Endothelial cell of umbilical vein (primary cell): Measurements from ENCODE around the gene GDI1. TPM values are rescaled to one million over a fixed set of nuclear protein-coding genes. Genes with fewer than 3 reads are reported as not detected.

Source experiments
- BruUV-seq: library from RNA; stranded (reverse); fragments of 400-500 nt; replicated peaks from 2 replicates; lab custom pipeline; 2021; lab: Mats Ljungman, UMichigan
- CTCF ChIA-PET: fragments of 300-600, 350-600 bp; sonication (Branson Sonifier 250); formaldehyde crosslinking; loops from one replicate; lab custom pipeline; 2021; ENCODE audit warnings: antibody characterized with exemption, inconsistent platforms; lab: Charles Lee
- POLR2A ChIA-PET: fragments of 300-600, 350-600 bp; sonication (Branson Sonifier 250); formaldehyde crosslinking; loops from one replicate; lab custom pipeline; 2021; ENCODE audit warnings: antibody characterized with exemption, inconsistent platforms; lab: Charles Lee
- DNase-seq: peaks from one replicate; pipeline ENCODE4 v3.0.0-alpha.2; 2011; ENCODE audit warnings: low read depth, low spot score
- FAIRE-seq: peaks from 2 replicates; lab custom pipeline; 2011; peaks lifted over from hg19 to GRCh38; lab: Jason Lieb, UNC
- H2AFZ ChIP-seq: 2 replicates; pipeline ENCODE4 v1.6.0; 2012; ENCODE audit warnings: low read depth, low read length, control low read depth, inconsistent platforms
- H3K27ac ChIP-seq: 2 replicates; pipeline ENCODE4 v1.5.1; 2011; ENCODE audit warnings: low read depth, mild to moderate bottlenecking, control low read depth, low read length, moderate library complexity; ENCODE audit not compliant: insufficient read depth
- H3K27me3 ChIP-seq, 2 experiments: 2 replicates each; pipeline versions ENCODE4 v1.6.0 to v1.6.1; 2011; ENCODE audit warnings: low read length in 2 of 2, mixed read lengths in 1 of 2; ENCODE audit not compliant: control insufficient read depth in 2 of 2, insufficient read depth in 2 of 2
- H3K36me3 ChIP-seq, 2 experiments: 2 replicates in 1 of 2; 3 replicates in 1 of 2; pipeline ENCODE4 v1.5.1; 2011; ENCODE audit warnings: low read length in 2 of 2, mild to moderate bottlenecking in 1 of 2, moderate library complexity in 1 of 2; ENCODE audit not compliant: control insufficient read depth in 2 of 2, insufficient read depth in 2 of 2; ENCODE audit errors: extremely low read depth in 1 of 2
- H3K4me1 ChIP-seq: 3 replicates; pipeline ENCODE4 v1.5.1; 2011; ENCODE audit warnings: mild to moderate bottlenecking, low read length; ENCODE audit not compliant: control insufficient read depth, insufficient read depth; ENCODE audit errors: extremely low read depth
- H3K4me2 ChIP-seq: 2 replicates; pipeline ENCODE4 v1.6.1; 2011; ENCODE audit warnings: low read length, control low read depth, mixed read lengths; ENCODE audit not compliant: insufficient read depth
- H3K4me3 ChIP-seq, 3 experiments: fragments of 200-600 bp in 1 of 3; sonication (generic), shearing (Covaris generic) in 1 of 3; replicated peaks in 1 of 3; 2 replicates each; pipeline ENCODE4 v1.5.1; 2011 to 2016; ENCODE audit warnings: control low read depth in 3 of 3, low read length in 3 of 3, mild to moderate bottlenecking in 2 of 3, inconsistent platforms in 1 of 3, low read depth in 1 of 3, moderate library complexity in 1 of 3; ENCODE audit not compliant: insufficient read depth in 1 of 3
- H3K79me2 ChIP-seq: 2 replicates; pipeline ENCODE4 v1.6.0; 2012; ENCODE audit warnings: low read length, inconsistent platforms; ENCODE audit not compliant: control insufficient read depth, insufficient read depth
- H3K9ac ChIP-seq: replicated peaks from 2 replicates; pipeline ENCODE3; 2011; ENCODE audit warnings: low read length, control low read depth; ENCODE audit not compliant: insufficient read depth; ENCODE audit errors: extremely low read depth
- H3K9me1 ChIP-seq: replicated peaks from 3 replicates; pipeline ENCODE4 v1.6.0; 2011; ENCODE audit warnings: mild to moderate bottlenecking, low read length; ENCODE audit not compliant: control insufficient read depth, insufficient read depth; ENCODE audit errors: extremely low read depth
- H3K9me3 ChIP-seq: replicated peaks from 2 replicates; pipeline ENCODE4 v1.5.1; 2012; ENCODE audit warnings: low read length, inconsistent platforms; ENCODE audit not compliant: control insufficient read depth, insufficient read depth
- H4K20me1 ChIP-seq: replicated peaks from 2 replicates; pipeline ENCODE3; 2011; ENCODE audit warnings: mild to moderate bottlenecking, low read length; ENCODE audit not compliant: control insufficient read depth, insufficient read depth; ENCODE audit errors: extremely low read depth
- EZH2 ChIP-seq: IDR thresholded peaks from 2 replicates; pipeline ENCODE4 v1.6.1; 2012; ENCODE audit warnings: borderline replicate concordance, low read depth, mild to moderate bottlenecking, moderate library complexity, low read length, inconsistent platforms; ENCODE audit not compliant: severe bottlenecking
- FOS ChIP-seq: IDR thresholded peaks from 2 replicates; pipeline ENCODE4 v1.6.1; 2011; ENCODE audit warnings: mild to moderate bottlenecking, low read length, moderate library complexity, borderline replicate concordance; ENCODE audit not compliant: insufficient read depth
- GATA2 ChIP-seq: IDR thresholded peaks from 2 replicates; pipeline ENCODE4 v1.7.0; 2011; ENCODE audit warnings: low read depth, mild to moderate bottlenecking, moderate library complexity, mixed read lengths, low read length; ENCODE audit not compliant: insufficient read length, insufficient read depth
- JUN ChIP-seq: IDR thresholded peaks from 2 replicates; pipeline ENCODE4 v1.6.1; 2011; ENCODE audit warnings: borderline replicate concordance, low read depth; ENCODE audit not compliant: insufficient read length, insufficient read depth
- MYC ChIP-seq: IDR thresholded peaks from one replicate; pipeline ENCODE4 v1.6.1; 2011; ENCODE audit warnings: mild to moderate bottlenecking, low read depth, low read length
- POLR2A ChIP-seq: IDR thresholded peaks from 2 replicates; pipeline ENCODE4 v1.6.1; 2012; ENCODE audit warnings: low read depth, mild to moderate bottlenecking, control low read depth, low read length
- POLR2AphosphoS5 ChIP-seq: IDR thresholded peaks from 2 replicates; pipeline ENCODE4 v1.6.1; 2012; ENCODE audit warnings: low read depth, mild to moderate bottlenecking, control low read depth, low read length, moderate library complexity; ENCODE audit not compliant: insufficient read depth
- dilution Hi-C: fragments of 300-500 bp; cut with MboI; formaldehyde crosslinking; loops from one replicate; pipeline ENCODE4 v1.15.0; 2019; ENCODE audit warnings: low sequenced_read_pairs; ENCODE audit not compliant: extremely low pct_ligation_motif_present
- intact Hi-C: fragments of 100-400 bp; cut with micrococcal nuclease; formaldehyde crosslinking; loops from one replicate; pipeline ENCODE4 v1.10.0; 2022
- polyA plus RNA-seq, 4 experiments: library from polyadenylated mRNA; depleted of rRNA in 3 of 4; stranded (reverse) in 3 of 4; unstranded in 1 of 4; fragments of >200 nt; gene quantifications; 2 replicates each; pipeline versions ENCODE4 v1.2.1 to v1.2.3, GENCODE V29; 2011 to 2012; ENCODE audit warnings: missing spikeins in 1 of 4
- total RNA-seq: library from RNA; stranded (reverse); gene quantifications from 2 replicates; pipeline ENCODE4 v1.2.3, GENCODE V29; 2021
- TF ChIP-seq, protein P1 (sequence below): IDR thresholded peaks from 2 replicates; pipeline ENCODE4 v1.6.1; 2011; ENCODE audit not compliant: insufficient read depth, insufficient read length
- TF ChIP-seq, protein P2 (sequence below), 2 donors: IDR thresholded peaks; 1 replicate in 1 of 2; 2 replicates in 1 of 2; pipeline ENCODE4 v1.5.1; 2011; ENCODE audit warnings: low read length in 2 of 2, mild to moderate bottlenecking in 2 of 2, moderate library complexity in 2 of 2, control low read depth in 1 of 2, inconsistent platforms in 1 of 2, low read depth in 1 of 2; ENCODE audit not compliant: insufficient read depth in 1 of 2; ENCODE audit errors: extremely low read depth in 1 of 2

GDI1 gene
- total and polyA plus RNA-seq, 2 donors (not counting 3 experiments of a cell fraction or from before 2014, with no cell fraction given): 128 to 247 TPM

DNA sequence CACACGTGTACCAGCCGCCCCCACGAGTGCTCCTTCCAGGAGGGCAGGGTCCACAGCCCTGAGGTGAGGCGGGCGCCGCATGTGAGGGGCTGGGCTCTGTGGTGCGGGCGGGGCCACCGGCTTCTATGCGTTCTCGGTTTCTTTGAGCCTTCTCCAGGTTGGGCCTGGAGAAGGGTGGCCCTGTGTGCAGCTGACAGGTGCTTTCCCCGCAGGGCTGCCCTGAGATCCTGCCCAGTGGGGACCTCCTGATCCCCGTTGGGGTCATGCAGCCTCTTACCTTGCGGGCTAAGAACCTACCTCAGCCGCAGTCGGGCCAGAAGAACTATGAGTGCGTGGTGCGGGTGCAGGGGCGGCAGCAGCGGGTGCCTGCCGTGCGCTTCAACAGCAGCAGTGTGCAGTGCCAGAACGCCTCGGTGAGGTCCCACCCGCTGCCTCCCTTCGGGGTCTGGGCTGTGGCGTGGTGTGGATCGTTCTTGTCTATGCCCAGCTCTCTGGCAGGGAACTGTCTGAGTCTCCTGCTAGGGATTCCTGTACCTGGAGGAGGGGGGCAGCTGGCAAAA is 27.9 kb downstream of the GDI1 start:
- H3K4me1 ChIP-seq: no peaks in the 10 kb centered on the region
- H3K9me1 ChIP-seq: no peaks in the 10 kb centered on the region
- CTCF ChIA-PET: interaction anchor here (1.2 kb wide), 1 partner anchor 12 kb away, joined by 3 read pairs; no protein-coding TSS in a partner anchor
- intact Hi-C loops: no loop called here
- FAIRE-seq (no peak), DNase-seq (no peak)
- dilution Hi-C loops: no loop called here
- no peak overlapping the region for H3K27ac ChIP-seq
- POLR2A ChIA-PET: no interaction called here
- H3K79me2 ChIP-seq: peaks cover 10% of the 10 kb centered on the region
- H3K9me3 ChIP-seq: no peaks in the 10 kb centered on the region
- no peak overlapping the region for H3K4me2 ChIP-seq
- H3K4me3 ChIP-seq: no peak overlapping the region
- TF ChIP-seq JUN (no peak), POLR2A (no peak), EZH2 (no peak), POLR2AphosphoS5 (no peak), MYC (no peak), GATA2 (no peak), FOS (no peak)
- TF ChIP-seq, protein P1, sequence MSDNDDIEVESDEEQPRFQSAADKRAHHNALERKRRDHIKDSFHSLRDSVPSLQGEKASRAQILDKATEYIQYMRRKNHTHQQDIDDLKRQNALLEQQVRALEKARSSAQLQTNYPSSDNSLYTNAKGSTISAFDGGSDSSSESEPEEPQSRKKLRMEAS: no peak
- TF ChIP-seq, protein P2, sequence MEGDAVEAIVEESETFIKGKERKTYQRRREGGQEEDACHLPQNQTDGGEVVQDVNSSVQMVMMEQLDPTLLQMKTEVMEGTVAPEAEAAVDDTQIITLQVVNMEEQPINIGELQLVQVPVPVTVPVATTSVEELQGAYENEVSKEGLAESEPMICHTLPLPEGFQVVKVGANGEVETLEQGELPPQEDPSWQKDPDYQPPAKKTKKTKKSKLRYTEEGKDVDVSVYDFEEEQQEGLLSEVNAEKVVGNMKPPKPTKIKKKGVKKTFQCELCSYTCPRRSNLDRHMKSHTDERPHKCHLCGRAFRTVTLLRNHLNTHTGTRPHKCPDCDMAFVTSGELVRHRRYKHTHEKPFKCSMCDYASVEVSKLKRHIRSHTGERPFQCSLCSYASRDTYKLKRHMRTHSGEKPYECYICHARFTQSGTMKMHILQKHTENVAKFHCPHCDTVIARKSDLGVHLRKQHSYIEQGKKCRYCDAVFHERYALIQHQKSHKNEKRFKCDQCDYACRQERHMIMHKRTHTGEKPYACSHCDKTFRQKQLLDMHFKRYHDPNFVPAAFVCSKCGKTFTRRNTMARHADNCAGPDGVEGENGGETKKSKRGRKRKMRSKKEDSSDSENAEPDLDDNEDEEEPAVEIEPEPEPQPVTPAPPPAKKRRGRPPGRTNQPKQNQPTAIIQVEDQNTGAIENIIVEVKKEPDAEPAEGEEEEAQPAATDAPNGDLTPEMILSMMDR (IDR thresholded peaks at IDR 0.05; ENCODE audit: extremely low read depth in 1 of 2, insufficient read depth in 1 of 2, low read depth in 1 of 2, low read length in 2 of 2): no peak
- H4K20me1 ChIP-seq: no peaks in the 10 kb centered on the region
- no peak overlapping the region for H2AFZ ChIP-seq
- H3K36me3 ChIP-seq: peaks cover 0 to 43% of the 10 kb centered on the region in 2 experiments
- no peaks in the 10 kb centered on the region for H3K27me3 ChIP-seq
- H3K9ac ChIP-seq: no peak overlapping the region
- BruUV-seq: no TSS peak
